A673 (cell line): ENCODE results near the gene SATB2. TPM values are rescaled to one million over a fixed set of nuclear protein-coding genes. Genes with fewer than 3 reads are reported as not detected.

Experiments used
- BruUV-seq: library from RNA; stranded (reverse); fragments of 400-500 nt; replicated peaks from 2 replicates; lab custom pipeline; 2021; lab: Mats Ljungman, UMichigan
- CTCF ChIA-PET: fragments of 300-600 bp; sonication (Branson Sonifier 250); formaldehyde crosslinking; loops from one replicate; lab custom pipeline; 2022; ENCODE audit warnings: antibody characterized with exemption; lab: Charles Lee
- POLR2A ChIA-PET: fragments of 300-600 bp; sonication (Branson Sonifier 250); formaldehyde crosslinking; loops from one replicate; lab custom pipeline; 2022; ENCODE audit warnings: antibody characterized with exemption; ENCODE audit not compliant: low non-redundant PET; lab: Charles Lee
- DNase-seq: peaks from one replicate; pipeline ENCODE4 v3.0.0-alpha.2; 2015; ENCODE audit warnings: low spot score
- H3K27ac ChIP-seq: fragments of 200-600 bp; sonication (generic); 2 replicates; pipeline ENCODE4 v1.5.1; 2016; ENCODE audit warnings: mixed run types, low read depth, mild to moderate bottlenecking, mixed read lengths, antibody characterized with exemption, low read length; ENCODE audit not compliant: poor library complexity, severe bottlenecking
- H3K27me3 ChIP-seq: fragments of 200-600 bp; sonication (generic); replicated peaks from 2 replicates; pipeline ENCODE4 v1.6.1; 2017; ENCODE audit warnings: mixed run types, low read depth, mild to moderate bottlenecking, mixed read lengths, antibody characterized with exemption, low read length; ENCODE audit not compliant: insufficient read depth, poor library complexity
- H3K36me3 ChIP-seq: fragments of 200-600 bp; sonication (generic); 2 replicates; pipeline ENCODE4 v1.6.1; 2016; ENCODE audit warnings: mixed run types, mild to moderate bottlenecking, mixed read lengths, antibody characterized with exemption, low read length; ENCODE audit not compliant: insufficient read depth, poor library complexity, severe bottlenecking
- H3K4me1 ChIP-seq: fragments of 200-600 bp; sonication (generic); 2 replicates; pipeline ENCODE4 v1.6.1; 2017; ENCODE audit warnings: mixed run types, mild to moderate bottlenecking, mixed read lengths, antibody characterized with exemption, low read length; ENCODE audit not compliant: insufficient read depth, poor library complexity, severe bottlenecking
- H3K4me3 ChIP-seq: fragments of 200-600 bp; sonication (generic); 2 replicates; pipeline ENCODE4 v1.5.1; 2016; ENCODE audit warnings: low read depth, mixed run types, mild to moderate bottlenecking, mixed read lengths, low read length; ENCODE audit not compliant: poor library complexity, severe bottlenecking
- H3K9me3 ChIP-seq: fragments of 200-600 bp; sonication (generic); 2 replicates; pipeline ENCODE4 v1.6.1; 2016; ENCODE audit warnings: mixed run types, low read depth, mild to moderate bottlenecking, mixed read lengths, antibody characterized with exemption, low read length; ENCODE audit not compliant: poor library complexity, severe bottlenecking
- CTCF ChIP-seq: fragments of 300-800, 200-600 bp; sonication (generic); conservative IDR thresholded peaks from 2 replicates; pipeline ENCODE4 v1.5.1; 2017; ENCODE audit warnings: low read depth, mild to moderate bottlenecking, antibody characterized with exemption, low read length, moderate library complexity, mixed read lengths
- EZH2 ChIP-seq: fragments of 200-600 bp; sonication (generic); IDR thresholded peaks from 2 replicates; pipeline ENCODE4 v1.6.1; 2017; ENCODE audit warnings: borderline replicate concordance, low read depth, mild to moderate bottlenecking, mixed read lengths, antibody characterized with exemption, low read length; ENCODE audit not compliant: poor library complexity, severe bottlenecking
- intact Hi-C: fragments of 100-400 bp; cut with micrococcal nuclease; formaldehyde crosslinking; loops from one replicate; pipeline ENCODE4 v1.10.0; 2022; ENCODE audit not compliant: unreplicated experiment
- total RNA-seq: library from RNA; stranded (reverse); gene quantifications from 2 replicates; pipeline ENCODE4 v1.2.3, GENCODE V29; 2021

SATB2 gene
- total RNA-seq, 1 experiment from 2014 or later: 23.2 TPM

- peak; percentile 22 for DNase-seq
- BruUV-seq: no TSS peak
- H3K27me3 ChIP-seq: no peaks in the 10 kb centered on the region
- no peaks in the 10 kb centered on the region for H3K9me3 ChIP-seq
- ChIA-PET CTCF (no interaction called here), POLR2A (no interaction called here)
- no peak overlapping the region for H3K27ac ChIP-seq
- TF ChIP-seq EZH2 (no peak), CTCF (no peak)
- H3K36me3 ChIP-seq: no peaks in the 10 kb centered on the region
- H3K4me3 ChIP-seq: no peak overlapping the region
- intact Hi-C loops: no loop called here
- no peaks in the 10 kb centered on the region for H3K4me1 ChIP-seq
Observed at GRCh38 chr2:199278099-199278498, 179.6 kb downstream of the SATB2 start.

- peak; percentile 24 for DNase-seq
- TF ChIP-seq CTCF: no peak
- no peak for TF ChIP-seq EZH2
- CTCF ChIA-PET: no interaction called here
- Histone ChIP-seq H3K4me1 (no peaks in the 10 kb centered on the region), H3K36me3 (no peaks in the 10 kb centered on the region), H3K27me3 (no peaks in the 10 kb centered on the region), H3K9me3 (no peaks in the 10 kb centered on the region), H3K27ac (no peak overlapping the region), H3K4me3 (no peak overlapping the region)
- no TSS peak for BruUV-seq
- POLR2A ChIA-PET: no interaction called here
- intact Hi-C loops: no loop called here
Observed at GRCh38 chr2:199273042-199273511, 184.7 kb downstream of the SATB2 start.

- ChIA-PET CTCF (no interaction called here), POLR2A (no interaction called here)
- Histone ChIP-seq H3K4me3 (no peak overlapping the region), H3K36me3 (no peaks in the 10 kb centered on the region), H3K9me3 (no peaks in the 10 kb centered on the region), H3K27me3 (no peaks in the 10 kb centered on the region), H3K4me1 (no peaks in the 10 kb centered on the region), H3K27ac (no peak overlapping the region)
- BruUV-seq: no TSS peak
- no peak for TF ChIP-seq EZH2
- TF ChIP-seq CTCF: no peak
- intact Hi-C loops: loop anchor here (2.0 to 10.0 kb wide), 2 partner anchors 201 to 333 kb away; no protein-coding TSS in a partner anchor
- no peak for DNase-seq
Observed at GRCh38 chr2:199261936-199262335, 195.8 kb downstream of the SATB2 start.
